NCI-H524 treated with DMSO at 0.1 percent for 48 hours (cell line): ENCODE results near the gene LPIN2.
A peak's percentile ranks its signal among the peaks of the same experiment; 100 is the strongest.
"Not testable (repeated sequence)": the region's sequence is repeated elsewhere in the genome, so short reads cannot be mapped to it uniquely, and the experiment has no call there.

Experiments used
- DNase-seq: peaks from one replicate; lab custom pipeline; 2025; lab: John Stamatoyannopoulos, UW

The LPIN2 gene

DNA sequence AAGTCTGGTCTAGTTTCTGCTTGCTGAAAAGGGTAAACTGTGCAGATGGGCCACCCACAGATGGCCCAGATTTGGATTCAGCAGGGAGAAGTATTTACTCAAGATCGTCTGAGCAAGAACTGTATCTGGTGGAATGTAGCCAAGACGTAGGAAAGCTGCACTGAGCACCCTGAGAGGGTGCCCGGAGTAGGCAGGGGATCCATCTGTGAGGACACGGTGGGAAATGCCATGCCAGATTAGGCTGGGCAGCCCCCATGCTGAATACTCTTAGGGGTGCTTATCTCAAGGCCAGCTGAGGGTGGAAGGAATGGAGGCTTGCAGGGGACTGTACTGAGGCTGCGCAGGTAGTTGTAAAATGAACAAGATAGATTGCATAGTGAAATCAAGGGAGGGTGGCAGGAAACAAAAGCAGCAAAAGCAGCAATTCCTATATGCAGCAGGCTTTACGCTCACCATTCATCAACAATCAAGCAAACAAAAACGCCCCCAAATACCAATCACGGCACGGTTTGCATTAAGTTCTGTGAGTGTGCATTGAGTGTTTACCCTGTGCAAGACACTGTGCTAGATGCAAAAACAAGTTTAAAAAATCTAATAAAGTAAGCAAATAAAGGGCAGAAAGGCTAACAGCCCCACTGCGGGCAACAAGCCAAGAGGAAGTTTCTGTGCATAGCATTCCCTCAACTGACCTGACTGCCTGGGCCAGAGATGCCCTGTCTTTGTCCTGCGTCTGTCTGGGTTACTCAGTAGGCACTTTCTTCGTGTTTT is 32.2 kb upstream of the LPIN2 start:
- DNase-seq, result peak; percentile 93

- no peak for DNase-seq
Observed at GRCh38 chr18:3042379-3042778, 29.4 kb upstream of the LPIN2 start.

GRCh38 chr18:3041843-3042242 is 28.9 kb upstream of the LPIN2 start:
- DNase-seq, result peak; percentile 60

GRCh38 chr18:3040881-3041280 is 27.9 kb upstream of the LPIN2 start:
- DNase-seq, result no peak

DNA sequence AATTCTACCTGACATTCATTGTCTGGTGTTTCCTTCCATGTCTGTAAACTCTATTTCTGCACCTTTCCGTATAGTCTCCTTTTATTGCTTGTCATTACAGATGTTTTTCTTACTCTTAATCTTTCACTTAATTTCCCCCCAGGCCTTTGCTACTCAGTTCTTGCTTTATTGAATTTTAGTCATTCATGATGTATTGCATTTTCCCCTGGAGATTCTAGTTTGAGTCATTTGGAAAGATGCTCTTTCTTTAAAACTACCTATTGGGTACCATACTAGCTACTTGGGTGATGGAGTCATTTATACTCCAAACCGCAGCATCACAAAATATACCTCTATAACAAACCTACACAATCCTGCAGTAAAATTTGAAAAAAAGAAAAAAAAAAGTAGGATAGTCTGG is 27.2 kb upstream of the LPIN2 start:
- no peak for DNase-seq

DNA sequence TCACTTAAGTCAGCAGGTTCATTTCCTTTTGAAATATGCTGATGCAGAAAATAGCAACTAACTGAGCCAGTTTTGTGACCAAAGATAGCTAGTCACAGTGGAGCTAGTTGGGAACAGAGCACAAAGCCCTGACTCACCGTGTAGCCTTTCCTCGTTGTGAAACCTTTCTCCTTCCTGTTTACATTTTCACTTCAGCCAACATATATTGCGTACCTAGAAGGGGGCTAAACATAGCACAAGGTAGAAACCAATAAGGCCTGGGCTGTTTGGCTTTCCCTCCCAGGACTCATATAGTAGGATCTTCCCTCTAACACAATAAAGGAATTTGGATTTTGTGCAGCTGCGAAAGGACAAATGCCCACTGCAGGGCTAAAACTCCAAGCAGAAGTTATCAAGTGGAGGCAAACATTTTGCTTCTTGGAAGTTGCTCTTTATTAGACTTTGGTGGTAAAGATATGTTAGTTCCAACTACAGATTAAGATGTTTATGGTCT is 24.5 kb upstream of the LPIN2 start:
- DNase-seq, result no peak

- DNase-seq, result no peak
Observed at GRCh38 chr18:3036108-3036507, 23.2 kb upstream of the LPIN2 start.

GRCh38 chr18:3035635-3036034 is 22.7 kb upstream of the LPIN2 start:
- no peak for DNase-seq

DNA sequence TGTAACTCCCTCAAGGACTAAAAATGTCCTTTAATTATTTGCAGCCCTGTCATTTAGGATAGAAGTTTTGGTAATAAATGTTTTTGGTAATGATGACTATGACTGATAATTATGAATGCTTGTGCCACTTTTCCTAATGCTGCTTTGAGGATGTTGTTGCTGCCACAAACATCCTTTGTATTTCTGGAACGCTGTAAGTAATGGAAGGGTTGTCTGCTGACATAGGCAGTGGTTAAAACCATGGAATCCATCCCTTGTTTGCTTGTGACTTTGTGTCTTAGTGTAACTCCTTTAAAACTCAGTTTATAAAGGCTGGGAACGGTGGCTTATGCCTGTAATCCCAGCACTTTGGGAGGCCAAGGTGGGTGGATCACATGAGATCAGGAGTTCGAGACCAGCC is 19.8 kb upstream of the LPIN2 start:
- DNase-seq, result no peak

DNA sequence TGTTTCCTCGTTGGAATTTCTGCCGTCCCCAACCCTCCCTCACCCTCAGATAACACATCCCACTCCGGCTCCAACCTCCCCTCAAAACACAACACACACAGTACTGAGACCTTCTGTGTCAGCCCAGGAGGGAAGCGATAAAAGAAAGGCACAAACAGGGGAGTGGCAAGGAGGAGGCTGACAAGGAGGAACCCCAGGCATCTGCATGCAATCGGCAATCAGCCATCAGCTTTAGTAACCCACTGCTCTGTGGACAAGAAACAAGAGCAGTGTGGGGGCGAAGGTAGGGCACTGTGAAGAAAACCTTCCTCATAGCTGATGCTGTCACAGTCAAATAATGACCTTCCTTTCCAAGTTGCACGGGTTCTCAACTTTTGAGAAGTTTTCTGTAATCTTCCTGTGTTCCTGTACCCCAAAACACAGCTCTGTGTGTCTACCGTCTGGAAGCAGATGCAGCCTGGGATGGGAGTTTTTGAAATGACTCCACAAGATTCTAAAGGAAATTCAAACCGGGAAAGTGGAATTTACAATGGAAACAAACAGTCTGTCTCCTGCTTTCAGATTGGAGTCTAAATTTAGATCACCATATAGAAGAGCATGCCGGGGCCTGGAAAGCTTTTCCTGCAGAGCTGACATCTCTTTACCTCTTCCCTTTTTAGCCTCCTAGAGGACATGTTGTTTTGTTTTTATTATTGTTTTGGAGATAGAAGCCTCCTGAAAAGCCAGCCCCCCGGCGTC is 16.4 kb upstream of the LPIN2 start:
- DNase-seq, result no peak

DNA sequence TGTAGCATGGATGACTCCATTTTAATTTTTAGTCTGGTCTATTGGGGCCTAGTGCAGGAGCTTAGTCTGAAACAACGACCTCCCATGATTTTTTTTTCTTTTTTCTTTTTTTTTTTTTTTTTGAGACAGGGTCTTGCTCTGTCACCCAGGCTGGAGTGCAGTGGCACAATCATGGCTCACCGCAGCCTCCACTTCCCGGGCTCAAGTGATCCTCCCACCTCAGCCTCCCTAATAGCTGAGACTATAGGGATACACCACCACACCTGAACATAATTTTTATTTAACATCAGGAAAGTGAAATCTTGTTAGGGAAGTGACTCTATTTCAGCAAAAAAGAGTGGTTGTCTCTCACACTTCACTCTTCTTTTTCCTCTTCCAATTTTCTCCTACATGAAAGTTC is 15.2 kb upstream of the LPIN2 start:
- DNase-seq, result not testable (repeated sequence)

GRCh38 chr18:3027370-3027891 is 14.5 kb upstream of the LPIN2 start:
- DNase-seq, result no peak

DNA sequence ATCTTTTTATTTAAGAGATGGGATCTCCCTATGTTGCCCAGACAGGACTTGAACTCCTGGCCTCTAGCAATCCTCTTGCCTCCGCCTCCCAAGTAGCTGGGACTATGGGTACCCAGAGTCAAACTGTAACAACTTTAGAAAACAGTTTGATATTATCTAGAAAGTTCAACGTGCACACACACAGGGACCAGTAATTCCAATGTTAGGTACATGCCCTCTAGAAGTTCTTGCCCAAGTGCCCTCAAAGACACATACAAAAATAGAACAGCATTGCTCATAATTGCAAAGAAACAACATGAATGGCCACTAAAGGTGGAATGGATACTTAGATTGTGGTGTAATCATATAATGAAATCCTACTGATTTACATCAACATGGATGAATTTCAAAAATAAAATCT is 12.6 kb upstream of the LPIN2 start:
- DNase-seq, result no peak

- not testable (repeated sequence) for DNase-seq
Observed at GRCh38 chr18:3023603-3024002, 10.7 kb upstream of the LPIN2 start.

GRCh38 chr18:3016585-3017297 is 3.8 kb upstream of the LPIN2 start:
- DNase-seq, result no peak

- no peak for DNase-seq
Observed at GRCh38 chr18:3015851-3016250, 2.9 kb upstream of the LPIN2 start.

- DNase-seq, result no peak
Observed at GRCh38 chr18:3015204-3015592, 2.3 kb upstream of the LPIN2 start.

DNA sequence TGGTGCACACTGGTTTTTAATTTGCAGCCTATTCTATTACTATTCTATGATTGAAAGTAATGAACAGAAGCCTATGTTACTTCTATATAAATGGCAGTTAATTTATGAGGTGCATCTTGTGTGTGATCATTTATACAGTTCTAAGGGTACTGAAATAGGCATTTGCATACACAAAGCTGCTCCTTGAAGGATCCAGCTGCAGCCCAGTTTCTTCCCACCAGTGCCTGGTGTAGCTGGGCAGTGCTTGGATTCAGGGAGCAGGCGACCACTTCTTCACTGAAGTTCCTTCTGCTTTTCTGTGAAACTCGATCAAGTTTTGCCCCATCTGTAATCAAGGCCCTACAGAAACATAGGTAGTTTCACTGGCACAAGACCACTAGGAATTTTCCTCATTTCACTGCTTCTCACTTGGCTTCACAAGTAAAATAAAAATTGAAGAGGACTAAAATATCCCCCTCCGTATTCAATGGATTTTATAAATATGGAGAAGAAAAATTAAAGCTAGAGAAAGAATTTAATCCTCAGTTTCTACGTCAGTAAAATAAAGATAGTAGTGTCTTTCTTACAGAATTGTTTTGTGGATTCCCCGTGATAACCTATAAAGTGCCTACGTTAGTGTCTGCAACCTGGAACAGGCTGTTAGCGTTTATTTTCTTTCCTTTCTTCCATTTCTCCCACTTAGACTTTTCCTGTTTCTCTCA is 1.7 kb upstream of the LPIN2 start:
- DNase-seq, result no peak

DNA sequence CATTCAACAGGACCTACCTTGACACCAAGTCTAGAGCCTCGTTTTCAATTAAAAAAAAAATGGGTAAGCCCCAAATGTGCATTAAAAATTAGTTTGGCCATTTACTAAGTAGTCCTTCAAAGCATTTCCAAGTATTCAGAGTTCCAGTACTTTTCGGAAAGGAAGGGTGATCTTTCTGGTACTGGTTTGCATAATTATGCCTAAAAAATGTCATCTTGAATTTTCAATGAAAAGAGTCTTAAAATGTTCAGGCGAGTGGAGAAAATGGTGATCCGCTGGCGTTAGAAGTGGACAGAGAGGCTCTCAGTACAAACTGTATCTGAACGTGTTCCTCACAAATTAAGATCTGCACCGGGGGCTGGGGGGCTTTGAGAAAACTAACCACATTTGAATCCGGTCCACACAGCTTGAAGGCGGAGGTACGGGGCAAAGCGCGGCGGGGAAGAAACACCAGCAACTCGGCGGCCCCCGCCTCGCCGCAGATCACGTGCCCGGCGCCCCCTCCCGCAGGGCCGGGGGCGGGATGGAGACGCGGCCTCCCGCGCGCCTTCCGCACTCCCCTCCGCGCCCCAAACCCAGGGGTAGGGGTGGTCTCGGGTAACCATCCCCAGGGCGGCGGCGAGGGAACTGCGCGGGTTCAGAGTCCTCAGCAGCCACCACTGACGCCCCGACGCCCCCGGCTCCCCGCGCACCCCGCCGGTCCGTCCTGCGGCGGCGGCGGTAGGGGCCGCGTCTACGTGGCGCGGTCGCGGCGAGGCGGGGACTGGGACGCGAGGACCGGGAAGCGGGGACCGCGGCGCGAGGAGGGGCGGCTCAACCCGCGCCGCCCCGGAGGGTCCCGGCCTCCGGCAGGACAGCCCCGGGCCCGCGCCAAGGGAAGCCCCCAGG is 564 bp downstream of the LPIN2 start:
- DNase-seq, result no peak

DNA sequence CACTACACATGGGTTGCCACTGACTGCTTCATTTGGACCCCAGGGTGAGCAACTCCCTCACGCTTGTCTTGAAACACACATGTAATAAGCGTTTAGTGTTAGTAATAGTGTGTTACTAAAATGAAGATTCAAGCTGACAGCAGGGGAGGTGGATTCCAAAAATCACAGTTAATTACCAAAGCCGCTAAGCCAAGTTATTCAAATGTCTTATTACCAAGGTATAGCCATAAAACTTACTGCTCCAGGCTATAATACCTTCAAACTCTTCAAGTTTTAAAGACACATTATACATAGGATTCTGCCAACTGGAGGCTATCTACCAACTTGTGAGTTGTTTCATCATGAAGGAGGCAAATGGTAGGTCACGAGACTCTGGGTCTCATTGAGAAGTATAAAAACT is 2.9 kb downstream of the LPIN2 start:
- no peak for DNase-seq

GRCh38 chr18:3008541-3008940 is 4.4 kb downstream of the LPIN2 start:
- DNase-seq, result no peak
